Chondrocyte (in vitro differentiated cells): ENCODE data around the gene NOXO1. TPM values are rescaled to one million over a fixed set of nuclear protein-coding genes. Genes with fewer than 3 reads are reported as not detected.

Experiments
- DNase-seq: peaks from one replicate; pipeline ENCODE4 v3.0.0; 2021; ENCODE audit warnings: mixed read lengths, low spot score
- H3K27ac Mint-ChIP-seq: one replicate; pipeline ENCODE4 v1.8.0; 2021; ENCODE audit warnings: mild to moderate bottlenecking, moderate library complexity, mixed read lengths; ENCODE audit not compliant: unreplicated experiment
- H3K27me3 Mint-ChIP-seq: 2 replicates; pipeline ENCODE4 v1.8.0; 2021; ENCODE audit warnings: low read depth, mixed read lengths
- H3K36me3 Mint-ChIP-seq: 2 replicates; pipeline ENCODE4 v1.8.0; 2021; ENCODE audit warnings: low read depth, mixed read lengths
- H3K4me1 Mint-ChIP-seq: 2 replicates; pipeline ENCODE4 v1.8.0; 2021; ENCODE audit warnings: low read depth, mild to moderate bottlenecking, mixed read lengths
- H3K4me3 Mint-ChIP-seq: one replicate; pipeline ENCODE4 v1.8.0; 2021; ENCODE audit warnings: mild to moderate bottlenecking, moderate library complexity, mixed read lengths; ENCODE audit not compliant: unreplicated experiment
- H3K9me3 Mint-ChIP-seq: 2 replicates; pipeline ENCODE4 v1.8.0; 2021; ENCODE audit warnings: low read depth, mixed read lengths
- total RNA-seq: library from RNA; stranded (reverse); gene quantifications from 3 replicates; pipeline ENCODE4 v1.2.1, GENCODE V29; 2021
- TF ChIP-seq, protein P1 (sequence below): fragments of 200-600 bp; sonication (generic); IDR thresholded peaks from 2 replicates; pipeline ENCODE4 v1.5.0; 2021; ENCODE audit warnings: antibody characterized with exemption, mild to moderate bottlenecking, moderate library complexity

The NOXO1 gene
- total RNA-seq, 1 donor from 2014 or later, result 0.25 TPM

DNA sequence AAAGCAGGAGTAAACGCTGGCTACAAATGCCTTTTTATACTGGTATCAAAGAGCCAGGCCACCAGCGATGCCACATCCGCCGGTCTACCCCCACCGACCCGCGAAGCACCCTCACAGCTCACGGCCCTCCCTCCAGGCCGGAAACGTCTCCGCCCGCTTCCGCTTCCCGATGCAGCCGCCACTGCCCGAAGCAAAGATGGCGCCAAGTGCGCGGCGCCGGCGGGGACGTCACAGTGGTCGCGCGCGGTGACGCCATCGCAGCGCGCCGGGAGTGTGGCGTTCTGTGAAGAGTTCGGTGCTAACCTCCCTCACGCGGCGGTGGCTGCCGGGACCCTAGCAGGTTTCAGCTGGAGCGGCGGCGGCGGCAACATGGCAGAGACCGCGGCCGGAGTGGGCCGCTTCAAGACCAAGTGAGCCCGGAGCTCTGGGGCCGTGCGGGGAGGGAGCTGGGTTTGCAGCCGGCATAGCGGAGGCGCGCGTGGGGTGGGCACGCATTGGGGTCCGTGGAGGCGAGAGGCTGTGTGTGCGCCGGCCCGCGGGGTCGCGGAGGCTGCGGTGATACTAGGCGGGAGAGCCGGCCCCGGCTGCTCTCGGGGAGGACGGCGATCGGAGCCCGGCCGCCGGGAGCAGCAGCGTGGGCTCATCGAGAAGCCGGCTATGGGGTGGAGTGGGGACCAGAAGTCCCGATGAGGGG is 9.3 kb downstream of the NOXO1 start, which contains the start of gene TBL3:
TSS of gene TBL3 (plus strand) at position 258 of the 694 bp plus-strand sequence. CDS start at position 370, 112 bp downstream.
- H3K27me3 Mint-ChIP-seq, result no peaks in the 10 kb centered on the region
- no peaks in the 10 kb centered on the region for H3K9me3 Mint-ChIP-seq
- peak; percentile 97 for DNase-seq
- H3K4me1 Mint-ChIP-seq, result peaks cover 24% of the 10 kb centered on the region
- H3K27ac Mint-ChIP-seq, result peak within 1 kb of the TSS; percentile 97
- TF ChIP-seq, protein P1, sequence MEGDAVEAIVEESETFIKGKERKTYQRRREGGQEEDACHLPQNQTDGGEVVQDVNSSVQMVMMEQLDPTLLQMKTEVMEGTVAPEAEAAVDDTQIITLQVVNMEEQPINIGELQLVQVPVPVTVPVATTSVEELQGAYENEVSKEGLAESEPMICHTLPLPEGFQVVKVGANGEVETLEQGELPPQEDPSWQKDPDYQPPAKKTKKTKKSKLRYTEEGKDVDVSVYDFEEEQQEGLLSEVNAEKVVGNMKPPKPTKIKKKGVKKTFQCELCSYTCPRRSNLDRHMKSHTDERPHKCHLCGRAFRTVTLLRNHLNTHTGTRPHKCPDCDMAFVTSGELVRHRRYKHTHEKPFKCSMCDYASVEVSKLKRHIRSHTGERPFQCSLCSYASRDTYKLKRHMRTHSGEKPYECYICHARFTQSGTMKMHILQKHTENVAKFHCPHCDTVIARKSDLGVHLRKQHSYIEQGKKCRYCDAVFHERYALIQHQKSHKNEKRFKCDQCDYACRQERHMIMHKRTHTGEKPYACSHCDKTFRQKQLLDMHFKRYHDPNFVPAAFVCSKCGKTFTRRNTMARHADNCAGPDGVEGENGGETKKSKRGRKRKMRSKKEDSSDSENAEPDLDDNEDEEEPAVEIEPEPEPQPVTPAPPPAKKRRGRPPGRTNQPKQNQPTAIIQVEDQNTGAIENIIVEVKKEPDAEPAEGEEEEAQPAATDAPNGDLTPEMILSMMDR, result no peak
- peak within 1 kb of the TSS; percentile 96 for H3K4me3 Mint-ChIP-seq
- H3K36me3 Mint-ChIP-seq, result peaks cover 10% of the 10 kb centered on the region

DNA sequence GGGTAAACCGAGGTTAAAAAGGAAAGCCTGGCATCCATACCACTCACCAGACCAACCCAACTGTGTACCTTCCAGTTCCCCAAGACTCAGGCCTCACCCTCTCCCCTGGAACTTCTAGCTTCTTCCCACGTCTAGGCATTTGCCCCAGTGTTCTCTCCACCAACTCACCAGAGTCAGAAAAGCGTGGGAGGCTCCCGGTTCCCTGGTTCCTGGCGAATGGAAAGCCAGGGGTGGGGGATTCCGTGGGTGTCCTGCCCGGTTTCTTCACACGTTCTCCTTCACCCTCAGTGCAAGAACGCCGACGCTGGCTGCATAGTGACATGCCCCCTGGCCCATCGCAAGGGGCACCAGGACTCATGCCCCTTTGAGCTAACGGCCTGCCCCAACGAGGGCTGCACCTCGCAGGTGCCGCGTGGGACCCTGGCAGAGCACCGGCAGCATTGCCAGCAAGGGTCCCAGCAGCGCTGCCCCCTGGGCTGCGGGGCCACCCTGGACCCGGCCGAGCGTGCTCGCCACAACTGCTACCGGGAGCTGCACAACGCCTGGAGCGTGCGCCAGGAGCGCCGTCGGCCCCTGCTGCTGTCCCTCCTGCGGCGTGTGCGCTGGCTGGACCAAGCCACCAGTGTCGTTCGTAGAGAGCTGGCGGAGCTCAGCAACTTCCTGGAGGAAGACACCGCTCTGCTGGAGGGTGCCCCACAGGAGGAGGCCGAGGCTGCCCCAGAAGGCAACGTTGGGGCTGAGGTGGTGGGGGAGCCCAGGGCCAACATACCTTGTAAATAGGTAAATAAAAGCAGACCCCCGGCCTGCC is 12.9 kb downstream of the NOXO1 start:
- TF ChIP-seq, protein P1, result no peak
- no peaks in the 10 kb centered on the region for H3K9me3 Mint-ChIP-seq
- peaks cover 7% of the 10 kb centered on the region for H3K36me3 Mint-ChIP-seq
- no peak overlapping the region for H3K4me3 Mint-ChIP-seq
- peak; percentile 91 for DNase-seq
- H3K27ac Mint-ChIP-seq, result no peak overlapping the region
- H3K4me1 Mint-ChIP-seq, result peaks cover 38% of the 10 kb centered on the region
- no peaks in the 10 kb centered on the region for H3K27me3 Mint-ChIP-seq

DNA sequence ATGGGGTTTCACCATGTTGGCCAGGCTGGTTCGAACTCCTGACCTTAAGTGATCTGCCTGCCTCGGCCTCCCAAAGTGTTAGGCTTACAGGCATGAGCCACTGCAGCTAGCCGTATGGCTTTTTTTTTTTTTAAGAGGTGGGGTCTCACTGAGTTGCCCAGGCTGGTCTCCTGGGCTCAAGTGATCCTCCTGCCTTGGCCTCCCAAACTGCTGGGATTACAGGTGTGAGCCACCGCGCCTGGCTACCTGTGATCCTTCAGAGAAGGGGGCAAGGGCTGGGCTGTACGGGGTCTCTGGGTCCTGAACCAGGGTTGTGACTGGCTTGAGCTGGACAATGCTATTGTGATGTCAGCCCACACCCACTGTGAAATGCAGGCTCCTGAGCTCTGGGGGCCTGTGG is 14.8 kb downstream of the NOXO1 start, which contains the start of gene RNF151:
TSS of gene RNF151 (plus strand) at position 397 of the 400 bp plus-strand sequence. CDS start 26 bp downstream, outside the sequence.
- H3K36me3 Mint-ChIP-seq, result peaks cover 15% of the 10 kb centered on the region
- TF ChIP-seq, protein P1, result no peak
- peak within 1 kb of the TSS; percentile 87 for H3K4me3 Mint-ChIP-seq
- no peak for DNase-seq
- H3K27me3 Mint-ChIP-seq, result no peaks in the 10 kb centered on the region
- no peaks in the 10 kb centered on the region for H3K9me3 Mint-ChIP-seq
- peak within 1 kb of the TSS; percentile 89 for H3K27ac Mint-ChIP-seq
- H3K4me1 Mint-ChIP-seq, result peaks cover 39% of the 10 kb centered on the region

DNA sequence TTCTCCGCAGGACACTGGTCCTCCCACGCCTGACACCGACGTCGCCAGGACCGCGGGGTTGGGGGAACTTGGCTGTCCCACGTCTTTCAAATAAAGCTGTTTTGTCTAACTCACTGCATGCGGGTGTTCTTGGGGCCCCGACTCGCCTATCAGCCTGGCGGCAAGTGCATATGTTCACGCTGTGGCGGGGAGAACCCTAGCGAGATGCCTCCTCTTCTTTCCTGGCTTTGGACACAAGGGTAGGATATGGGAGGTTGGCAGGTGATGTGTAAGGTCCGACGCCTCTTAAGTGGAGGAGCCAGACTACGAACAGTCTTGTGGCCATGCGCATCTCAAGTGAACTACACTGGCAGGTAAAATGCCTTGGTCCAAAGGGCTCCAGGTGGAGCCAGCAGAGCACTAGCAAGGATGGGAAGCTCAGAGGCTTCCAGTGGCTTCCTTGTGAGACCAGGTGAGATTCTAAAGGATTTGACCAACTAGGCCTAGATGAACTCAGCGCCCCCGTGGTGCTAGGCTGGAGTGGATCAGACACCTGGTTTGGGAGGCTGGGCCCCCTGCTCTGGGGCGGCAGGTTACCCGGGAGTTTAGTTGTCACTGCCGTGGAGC is 15.8 kb downstream of the NOXO1 start:
- Mint-ChIP-seq H3K9me3 (no peaks in the 10 kb centered on the region), H3K36me3 (peaks cover 15% of the 10 kb centered on the region), H3K4me1 (peaks cover 41% of the 10 kb centered on the region), H3K27me3 (no peaks in the 10 kb centered on the region), H3K27ac (peak overlapping the region; percentile 89), H3K4me3 (peak overlapping the region; percentile 87)
- TF ChIP-seq, protein P1, result no peak
- no peak for DNase-seq
